HG02884 (cell line): ENCODE data around the gene PGAP1.

Experiments used
- ATAC-seq: cut with Tn5 transposase; IDR thresholded peaks from one replicate; pipeline ENCODE4 v1.9.1; 2021; ENCODE audit warnings: mild to moderate bottlenecking, moderate library complexity; ENCODE audit not compliant: unreplicated experiment

The PGAP1 gene, protein sequence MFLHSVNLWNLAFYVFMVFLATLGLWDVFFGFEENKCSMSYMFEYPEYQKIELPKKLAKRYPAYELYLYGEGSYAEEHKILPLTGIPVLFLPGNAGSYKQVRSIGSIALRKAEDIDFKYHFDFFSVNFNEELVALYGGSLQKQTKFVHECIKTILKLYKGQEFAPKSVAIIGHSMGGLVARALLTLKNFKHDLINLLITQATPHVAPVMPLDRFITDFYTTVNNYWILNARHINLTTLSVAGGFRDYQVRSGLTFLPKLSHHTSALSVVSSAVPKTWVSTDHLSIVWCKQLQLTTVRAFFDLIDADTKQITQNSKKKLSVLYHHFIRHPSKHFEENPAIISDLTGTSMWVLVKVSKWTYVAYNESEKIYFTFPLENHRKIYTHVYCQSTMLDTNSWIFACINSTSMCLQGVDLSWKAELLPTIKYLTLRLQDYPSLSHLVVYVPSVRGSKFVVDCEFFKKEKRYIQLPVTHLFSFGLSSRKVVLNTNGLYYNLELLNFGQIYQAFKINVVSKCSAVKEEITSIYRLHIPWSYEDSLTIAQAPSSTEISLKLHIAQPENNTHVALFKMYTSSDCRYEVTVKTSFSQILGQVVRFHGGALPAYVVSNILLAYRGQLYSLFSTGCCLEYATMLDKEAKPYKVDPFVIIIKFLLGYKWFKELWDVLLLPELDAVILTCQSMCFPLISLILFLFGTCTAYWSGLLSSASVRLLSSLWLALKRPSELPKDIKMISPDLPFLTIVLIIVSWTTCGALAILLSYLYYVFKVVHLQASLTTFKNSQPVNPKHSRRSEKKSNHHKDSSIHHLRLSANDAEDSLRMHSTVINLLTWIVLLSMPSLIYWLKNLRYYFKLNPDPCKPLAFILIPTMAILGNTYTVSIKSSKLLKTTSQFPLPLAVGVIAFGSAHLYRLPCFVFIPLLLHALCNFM

DNA sequence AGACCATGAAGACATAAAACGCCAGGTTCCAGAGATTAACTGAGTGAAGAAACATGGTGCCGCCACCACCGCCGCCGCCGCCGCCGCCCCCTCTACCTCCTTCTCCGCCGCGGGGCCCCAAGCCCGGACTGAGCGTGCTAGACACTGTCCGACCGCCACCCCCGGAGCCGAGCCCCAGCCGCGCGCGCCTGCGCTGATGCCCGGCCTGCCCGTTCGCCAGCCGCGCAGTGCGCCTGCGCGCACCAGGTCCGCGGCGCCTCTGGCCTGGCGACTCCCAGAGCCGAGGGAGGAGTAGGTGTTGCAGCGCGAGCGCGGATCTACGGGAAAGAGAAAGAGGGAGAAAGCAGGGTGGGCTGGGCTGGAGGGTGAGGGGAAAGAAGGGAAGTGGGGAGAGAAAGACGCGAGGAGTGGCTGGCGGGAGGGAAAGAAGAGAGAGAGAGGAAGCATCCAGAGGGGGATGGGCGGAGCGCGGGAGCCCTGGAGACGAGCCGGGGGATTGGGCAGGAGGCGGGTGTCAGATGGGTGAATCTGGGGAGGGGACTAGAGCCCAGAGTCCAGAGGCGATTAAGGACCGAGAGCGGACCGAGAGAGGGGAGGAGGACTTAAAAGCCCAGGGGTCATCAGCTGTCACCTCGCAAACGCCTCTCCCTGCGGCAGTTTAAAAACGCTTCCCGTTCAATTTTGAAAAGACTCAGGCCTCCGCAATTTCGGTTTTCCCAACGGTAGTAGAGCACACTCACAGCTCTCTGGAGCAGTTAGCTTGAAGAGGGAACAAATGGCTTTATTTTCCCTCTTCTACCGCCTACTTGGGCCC lies at the start of gene PGAP1:
PGAP1 (minus strand) TSS at position 146 of the 814 bp plus-strand sequence; CDS start at position 55, 91 bp downstream.
- peak; percentile 82 for ATAC-seq

DNA sequence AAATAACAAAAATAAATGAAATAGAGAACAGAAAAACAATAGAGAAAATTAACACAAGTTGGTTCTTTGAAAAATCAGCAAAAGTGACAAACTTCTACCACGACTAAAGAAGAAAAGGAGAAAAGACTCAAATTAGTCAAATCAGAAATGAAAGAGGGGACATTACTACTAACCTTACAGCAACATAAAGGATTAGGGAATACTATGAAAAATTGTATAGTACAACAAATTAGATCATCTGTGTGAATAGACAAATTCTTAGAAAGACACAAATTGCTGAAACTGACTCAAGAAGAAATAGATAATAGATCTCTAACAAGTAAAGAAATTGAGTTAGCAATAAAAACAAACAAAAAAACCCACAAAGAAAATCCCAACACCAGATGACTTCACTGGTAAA lies 48.5 kb upstream of the PGAP1 start:
- no peak for ATAC-seq

GRCh38 chr2:196971574-196972279 lies 45.2 kb upstream of the PGAP1 start:
- no peak for ATAC-seq

- ATAC-seq: no peak
These were observed 43.6 kb upstream of the PGAP1 start for GRCh38 chr2:196970099-196970498.

- no peak for ATAC-seq
These were observed 42.0 kb upstream of the PGAP1 start for GRCh38 chr2:196968516-196968915.

DNA sequence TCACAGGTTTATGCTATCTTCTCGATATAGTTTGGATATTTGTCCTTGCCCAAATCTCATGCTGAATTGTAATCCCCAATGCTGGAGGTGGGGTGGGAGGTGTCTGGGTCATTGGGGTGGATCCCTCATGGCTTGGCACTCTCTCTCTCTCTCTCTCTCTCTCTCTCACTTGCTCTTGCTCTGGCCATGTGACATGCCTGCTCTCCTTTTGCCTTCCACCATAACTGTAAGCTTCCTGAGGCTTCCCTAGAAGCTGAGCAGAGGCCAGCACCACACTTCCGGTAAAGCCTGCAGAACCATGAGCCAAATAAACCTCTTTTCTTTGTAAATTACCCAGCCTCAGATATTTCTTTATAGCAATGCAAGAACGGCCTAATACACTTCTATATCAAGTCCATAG lies 41.3 kb upstream of the PGAP1 start:
- ATAC-seq: no peak

GRCh38 chr2:196967116-196967515 lies 40.6 kb upstream of the PGAP1 start:
- no peak for ATAC-seq

DNA sequence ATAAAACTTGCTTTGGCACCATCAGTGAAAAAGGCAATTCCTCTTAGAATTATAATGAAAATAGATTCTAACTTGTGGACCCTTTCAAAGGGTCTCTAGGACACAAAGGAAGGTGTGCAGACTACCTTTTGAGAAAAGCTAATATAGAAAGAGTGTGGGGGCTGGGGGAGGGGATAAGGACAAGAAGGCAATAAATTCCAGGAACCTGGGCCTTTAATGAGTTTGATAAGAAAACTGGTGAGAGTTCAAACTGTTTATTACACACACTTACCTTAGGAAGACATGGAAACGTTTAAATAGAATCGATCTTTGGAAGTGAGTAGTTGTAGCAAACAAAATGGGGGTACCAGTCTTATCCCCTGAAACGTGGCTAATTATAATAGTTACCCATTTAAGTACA lies 39.6 kb upstream of the PGAP1 start:
- ATAC-seq: no peak

- ATAC-seq: no peak
These were observed 39.1 kb upstream of the PGAP1 start for GRCh38 chr2:196965651-196966050.

DNA sequence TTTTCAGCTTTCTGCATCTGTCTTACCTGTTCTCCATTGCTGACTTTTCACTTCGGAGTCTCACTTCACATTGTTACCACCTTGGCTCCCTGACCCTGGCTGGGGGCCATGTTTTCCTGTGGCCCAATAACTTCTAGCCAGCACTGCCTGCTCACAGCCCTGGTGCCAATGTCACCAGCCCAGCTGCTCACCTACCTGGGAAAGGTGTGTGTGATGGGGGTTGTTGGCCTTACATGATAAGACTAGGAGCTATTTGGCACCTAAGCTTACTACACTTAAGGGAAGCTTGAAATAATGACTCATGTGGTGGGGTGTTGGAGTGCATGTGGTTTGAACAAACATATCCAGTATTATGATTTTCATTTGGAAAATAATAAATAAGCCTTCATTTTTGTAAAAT lies 37.5 kb upstream of the PGAP1 start:
- ATAC-seq: no peak

DNA sequence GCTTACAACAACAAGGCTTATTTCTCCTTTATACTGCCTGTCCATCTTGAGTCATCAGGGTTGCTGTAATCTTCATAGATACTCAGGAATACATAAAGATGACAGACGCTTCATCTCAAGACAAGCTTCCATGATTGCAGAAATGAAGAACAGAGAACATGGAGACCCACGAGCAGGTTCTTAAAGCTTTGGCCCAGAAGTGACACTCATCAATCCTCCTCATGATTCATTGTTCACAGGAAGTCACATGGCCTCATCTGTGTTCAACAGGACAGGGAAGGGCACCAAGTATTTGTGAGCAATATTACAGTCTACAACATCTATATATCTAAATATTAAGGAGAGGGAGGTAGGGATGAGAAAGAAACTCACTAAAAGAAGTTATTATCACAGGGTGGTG lies 36.5 kb upstream of the PGAP1 start:
- ATAC-seq: no peak

DNA sequence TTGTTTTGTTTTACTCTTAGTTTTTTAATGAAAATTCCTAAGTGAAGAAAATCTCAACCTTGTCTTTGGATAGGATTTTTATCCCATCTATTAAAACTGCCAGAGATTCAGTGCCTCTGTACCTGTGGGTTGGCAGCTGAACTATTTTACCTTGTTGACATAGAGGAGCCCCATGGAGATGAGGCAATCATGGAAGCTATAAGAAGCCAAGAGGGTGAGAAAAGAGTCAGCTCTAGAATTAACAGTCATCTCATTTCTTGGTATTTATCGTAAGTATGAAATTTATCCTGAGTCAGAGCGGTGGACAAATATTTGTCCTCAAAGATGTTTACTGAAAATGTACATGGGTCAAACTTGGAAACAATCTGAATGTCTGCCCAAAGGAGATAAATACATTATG lies 35.8 kb upstream of the PGAP1 start:
- no peak for ATAC-seq

DNA sequence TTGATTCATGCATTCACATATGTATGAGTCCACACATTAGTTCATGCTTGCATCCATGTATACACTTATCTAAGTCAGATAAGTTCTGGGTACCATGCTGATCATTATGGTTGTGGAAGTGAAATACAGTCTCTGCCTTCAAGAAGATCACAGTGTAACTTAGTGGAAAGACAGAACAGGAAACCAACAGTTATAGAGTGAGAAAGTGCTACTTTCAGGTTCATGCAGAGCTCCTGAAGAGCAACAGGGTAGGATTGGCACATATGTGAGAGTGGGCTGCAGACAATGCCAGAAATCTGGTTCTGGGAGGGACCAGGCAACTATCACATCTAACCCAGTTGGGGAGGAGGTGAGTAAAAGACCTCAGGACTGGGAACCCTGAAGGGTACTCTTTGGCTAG lies 35.4 kb upstream of the PGAP1 start:
- ATAC-seq: peak; percentile 96

- no peak for ATAC-seq
These were observed 33.3 kb upstream of the PGAP1 start for GRCh38 chr2:196959734-196960338.

- ATAC-seq: no peak
These were observed 32.8 kb upstream of the PGAP1 start for GRCh38 chr2:196959281-196959680.

GRCh38 chr2:196957881-196958525 lies 31.5 kb upstream of the PGAP1 start:
- no peak for ATAC-seq

- no peak for ATAC-seq
These were observed 30.9 kb upstream of the PGAP1 start for GRCh38 chr2:196957442-196957841.

- ATAC-seq: no peak
These were observed 29.6 kb upstream of the PGAP1 start for GRCh38 chr2:196956069-196956468.

DNA sequence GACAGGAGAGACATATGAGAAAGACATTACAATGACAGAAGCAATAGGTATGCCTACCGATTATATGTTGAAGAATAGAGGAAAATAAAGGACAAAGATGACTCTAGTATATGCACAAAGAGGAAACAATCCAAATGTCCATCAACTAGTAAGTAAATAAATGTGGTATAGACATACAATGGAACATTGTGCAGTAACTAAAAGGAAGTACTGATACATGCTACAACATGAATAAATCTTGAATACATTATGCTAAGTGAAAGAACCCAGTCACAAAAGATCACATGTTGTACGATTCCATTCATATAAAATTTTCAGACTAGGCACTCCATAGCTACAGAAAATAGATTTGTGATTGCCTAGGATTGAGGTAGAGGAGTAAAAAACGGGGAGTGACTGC lies 28.5 kb upstream of the PGAP1 start:
- ATAC-seq: no peak

GRCh38 chr2:196954001-196954400 lies 27.5 kb upstream of the PGAP1 start:
- ATAC-seq: no peak
